H9 (cell line): Measurements from ENCODE around the gene MRPS34. TPM values are rescaled to one million over a fixed set of nuclear protein-coding genes. Genes with fewer than 3 reads are reported as not detected.

Experiments used
- DNase-seq: peaks from one replicate; pipeline ENCODE4 v3.0.0-alpha.2; 2017
- H2AFZ ChIP-seq: one replicate; pipeline ENCODE4 v1.6.1; 2013; ENCODE audit warnings: mild to moderate bottlenecking, low read length, control low read depth, moderate library complexity
- H2AK5ac ChIP-seq: 2 replicates; pipeline ENCODE4 v1.6.1; 2013; ENCODE audit warnings: low read length, control low read depth, mixed read lengths; ENCODE audit not compliant: insufficient read length
- H2BK120ac ChIP-seq: one replicate; pipeline ENCODE4 v1.6.1; 2013; ENCODE audit warnings: low read depth, mild to moderate bottlenecking, low read length, control low read depth, inconsistent platforms; ENCODE audit not compliant: poor library complexity, severe bottlenecking
- H2BK12ac ChIP-seq: 2 replicates; pipeline ENCODE4 v1.6.1; 2013; ENCODE audit warnings: low read length, control low read depth, mixed read lengths, low read depth; ENCODE audit not compliant: insufficient read length
- H2BK15ac ChIP-seq: 2 replicates; pipeline ENCODE4 v1.6.1; 2013; ENCODE audit warnings: low read depth, low read length, control low read depth
- H2BK20ac ChIP-seq: one replicate; pipeline ENCODE4 v1.6.1; 2013; ENCODE audit warnings: low read depth, mild to moderate bottlenecking, low read length, control low read depth, inconsistent platforms; ENCODE audit not compliant: poor library complexity, severe bottlenecking
- H2BK5ac ChIP-seq: 2 replicates; pipeline ENCODE4 v1.6.1; 2013; ENCODE audit warnings: low read length, control low read depth, mixed read lengths; ENCODE audit not compliant: insufficient read length
- H3K14ac ChIP-seq: 2 replicates; pipeline ENCODE4 v1.6.1; 2013; ENCODE audit warnings: low read length, control low read depth; ENCODE audit not compliant: insufficient read depth
- H3K18ac ChIP-seq: 2 replicates; pipeline ENCODE4 v1.6.1; 2013; ENCODE audit warnings: low read depth, mild to moderate bottlenecking, mixed read lengths, low read length, control low read depth; ENCODE audit not compliant: insufficient read length
- H3K23ac ChIP-seq: 2 replicates; pipeline ENCODE4 v1.6.1; 2013; ENCODE audit warnings: low read length, control low read depth, mixed read lengths, low read depth; ENCODE audit not compliant: insufficient read length
- H3K23me2 ChIP-seq: 2 replicates; pipeline ENCODE4 v1.6.1; 2013; ENCODE audit warnings: low read depth, mild to moderate bottlenecking, mixed read lengths, low read length, control low read depth; ENCODE audit not compliant: insufficient read length, poor library complexity, severe bottlenecking
- H3K27ac ChIP-seq: 2 replicates; pipeline ENCODE4 v1.5.1; 2013; ENCODE audit warnings: low read length, control low read depth, mixed read lengths, low read depth; ENCODE audit not compliant: insufficient read length
- H3K27me3 ChIP-seq: 2 replicates; pipeline ENCODE4 v1.6.1; 2013; ENCODE audit warnings: low read length, control low read depth, inconsistent platforms; ENCODE audit not compliant: insufficient read depth
- H3K4ac ChIP-seq: 2 replicates; pipeline ENCODE4 v1.6.1; 2013; ENCODE audit warnings: low read depth, mild to moderate bottlenecking, control low read depth, inconsistent platforms, low read length, moderate library complexity
- H3K4me1 ChIP-seq: 2 replicates; pipeline ENCODE4 v1.6.1; 2013; ENCODE audit warnings: low read length, control low read depth, inconsistent platforms; ENCODE audit not compliant: insufficient read depth
- H3K4me2 ChIP-seq: 2 replicates; pipeline ENCODE4 v1.6.1; 2013; ENCODE audit warnings: low read length, control low read depth, mixed read lengths; ENCODE audit not compliant: insufficient read length, insufficient read depth
- H3K56ac ChIP-seq: 2 replicates; pipeline ENCODE4 v1.6.1; 2013; ENCODE audit warnings: low read depth, mild to moderate bottlenecking, mixed read lengths, low read length, control low read depth; ENCODE audit not compliant: insufficient read length
- H3K79me1 ChIP-seq: 2 replicates; pipeline ENCODE4 v1.6.1; 2013; ENCODE audit warnings: low read depth, mild to moderate bottlenecking, moderate library complexity, low read length, control low read depth, inconsistent platforms; ENCODE audit not compliant: insufficient read depth, poor library complexity, severe bottlenecking
- H3K79me2 ChIP-seq: 2 replicates; pipeline ENCODE4 v1.6.1; 2013; ENCODE audit warnings: low read length, control low read depth, inconsistent platforms; ENCODE audit not compliant: insufficient read depth
- H3K9ac ChIP-seq: 2 replicates; pipeline ENCODE4 v1.6.1; 2013; ENCODE audit warnings: low read length, control low read depth, mixed read lengths; ENCODE audit not compliant: insufficient read length; ENCODE audit errors: extremely low read depth
- H3K9me3 ChIP-seq: one replicate; pipeline ENCODE4 v1.6.1; 2013; ENCODE audit warnings: low read depth, low read length, inconsistent platforms; ENCODE audit not compliant: control insufficient read depth
- H3T11ph ChIP-seq: one replicate; pipeline ENCODE4 v1.6.1; 2013; ENCODE audit warnings: mild to moderate bottlenecking, low read length, control low read depth, inconsistent platforms
- H4K20me1 ChIP-seq: one replicate; pipeline ENCODE4 v1.6.1; 2013; ENCODE audit not compliant: control insufficient read depth, insufficient read length, insufficient read depth
- H4K5ac ChIP-seq: 2 replicates; pipeline ENCODE4 v1.6.1; 2013; ENCODE audit warnings: low read depth, mild to moderate bottlenecking, mixed read lengths, low read length, control low read depth; ENCODE audit not compliant: insufficient read length
- H4K8ac ChIP-seq: replicated peaks from 2 replicates; pipeline ENCODE4 v1.6.1; 2013; ENCODE audit warnings: low read length, control low read depth, mixed read lengths, low read depth; ENCODE audit not compliant: insufficient read length
- H4K91ac ChIP-seq: 2 replicates; pipeline ENCODE4 v1.6.1; 2013; ENCODE audit warnings: low read depth, mild to moderate bottlenecking, moderate library complexity, mixed read lengths, low read length, control low read depth; ENCODE audit not compliant: insufficient read length
- H3K27ac Mint-ChIP-seq, 3 experiments: 2 replicates in 2 of 3; 3 replicates in 1 of 3; pipeline ENCODE4 v1.8.0; 2020 to 2021; ENCODE audit warnings: mixed read lengths in 3 of 3, mild to moderate bottlenecking in 1 of 3, moderate library complexity in 1 of 3
- H3K27me3 Mint-ChIP-seq: 2 replicates; pipeline ENCODE4 v1.8.0; 2021; ENCODE audit warnings: low read depth, mild to moderate bottlenecking, moderate library complexity, mixed read lengths
- H3K36me3 Mint-ChIP-seq, 3 experiments: 2 replicates in 2 of 3; 3 replicates in 1 of 3; pipeline ENCODE4 v1.8.0; 2020 to 2021; ENCODE audit warnings: low read depth in 3 of 3, mixed read lengths in 3 of 3; ENCODE audit not compliant: insufficient read depth in 1 of 3
- H3K4me1 Mint-ChIP-seq, 2 experiments: 2 replicates each; pipeline ENCODE4 v1.8.0; 2020; ENCODE audit warnings: mixed read lengths in 2 of 2
- H3K4me3 Mint-ChIP-seq, 2 experiments: 2 replicates in 1 of 2; 3 replicates in 1 of 2; pipeline ENCODE4 v1.8.0; 2020 to 2021; ENCODE audit warnings: mild to moderate bottlenecking in 2 of 2, mixed read lengths in 2 of 2, moderate library complexity in 1 of 2
- H3K9me3 Mint-ChIP-seq, 2 experiments: 2 replicates in 1 of 2; 3 replicates in 1 of 2; pipeline ENCODE4 v1.8.0; 2020; ENCODE audit warnings: mild to moderate bottlenecking in 2 of 2, mixed read lengths in 2 of 2, moderate library complexity in 1 of 2
- WGBS: extraction: QIAGEN DNeasy Blood & Tissue Kit; methylation state at CpG from one replicate; pipeline ENCODE4 v1.1.7; 2013; ENCODE audit warnings: missing lambda C conversion rate, low lambda C conversion rate, mixed read lengths; ENCODE audit not compliant: insufficient read length; ENCODE audit errors: extremely low coverage; 5-methylcytosine and 5-hydroxymethylcytosine counted together
- total RNA-seq: library from RNA; stranded (reverse); gene quantifications from 2 replicates; pipeline ENCODE4 v1.2.1, GENCODE V29; 2021
- TF ChIP-seq, protein P1 (sequence below): fragments of 200-600 bp; sonication (generic); conservative IDR thresholded peaks from 3 replicates; pipeline ENCODE4 v1.8.0; 2021; ENCODE audit warnings: antibody characterized with exemption, mild to moderate bottlenecking

MRPS34 gene
- total RNA-seq, 1 experiment from 2014 or later = 205 TPM

DNA sequence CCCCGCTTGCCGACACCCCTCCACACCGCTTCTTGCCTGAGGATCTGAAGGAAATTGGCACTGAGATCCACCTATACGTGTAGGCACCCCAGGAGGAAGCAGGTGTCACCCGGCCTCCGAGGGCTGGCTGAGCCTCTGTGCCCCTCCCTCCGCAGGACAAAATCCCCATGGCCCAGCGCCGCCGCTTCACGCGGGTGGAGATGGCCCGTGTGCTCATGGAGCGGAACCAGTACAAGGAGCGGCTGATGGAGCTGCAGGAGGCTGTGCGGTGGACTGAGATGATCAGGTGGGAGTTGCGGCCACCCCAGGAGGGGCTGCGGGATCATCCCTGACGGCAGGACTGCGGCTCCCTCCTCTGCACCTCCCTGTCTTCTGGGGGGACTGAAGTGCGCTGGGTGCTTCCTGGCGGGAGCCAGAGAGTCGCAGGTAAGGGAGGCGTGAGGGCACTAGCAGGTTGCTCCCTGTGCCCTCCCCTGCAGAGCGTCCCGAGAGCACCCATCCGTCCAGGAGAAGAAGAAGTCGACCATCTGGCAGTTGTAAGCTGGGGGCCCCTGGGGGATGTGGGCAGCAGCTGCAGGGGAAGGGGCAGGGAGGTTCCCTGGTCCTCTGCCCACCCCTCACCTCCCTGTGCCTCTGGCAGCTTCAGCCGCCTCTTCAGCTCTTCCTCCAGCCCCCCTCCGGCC lies 10.6 kb downstream of the MRPS34 start:
- no peak overlapping the region for H2AFZ ChIP-seq
- no peak overlapping the region for H2AK5ac ChIP-seq
- DNase-seq = no peak

More for the DNA sequence above, 10.6 kb downstream of the MRPS34 start:
- H3K23me2 ChIP-seq = peaks cover 3% of the 10 kb centered on the region
- no peak overlapping the region for H3T11ph ChIP-seq
- H3K79me1 ChIP-seq = no peaks in the 10 kb centered on the region
- Mint-ChIP-seq H3K9me3 (no peaks in the 10 kb centered on the region), H3K4me1 (no peaks in the 10 kb centered on the region), H3K27ac (no peak overlapping the region; a peak in 1 of 7 replicates), H3K4me3 (no peak overlapping the region; a peak in 1 of 5 replicates), H3K27me3 (no peaks in the 10 kb centered on the region), H3K36me3 (peaks cover 7 to 28% (median 16%) of the 10 kb centered on the region in 3 experiments; a peak in 6 of 7 replicates)
- H4K20me1 ChIP-seq = no peaks in the 10 kb centered on the region
- H3K9me3 ChIP-seq = no peaks in the 10 kb centered on the region
- WGBS = no CpG with 5 or more reads among the region's 30 CpGs
- H3K4me2 ChIP-seq = no peak overlapping the region
- H2BK120ac ChIP-seq = no peak overlapping the region
- H4K5ac ChIP-seq = no peak overlapping the region
- no peak overlapping the region for H3K27ac ChIP-seq
- no peak overlapping the region for H2BK15ac ChIP-seq
- TF ChIP-seq, protein P1, sequence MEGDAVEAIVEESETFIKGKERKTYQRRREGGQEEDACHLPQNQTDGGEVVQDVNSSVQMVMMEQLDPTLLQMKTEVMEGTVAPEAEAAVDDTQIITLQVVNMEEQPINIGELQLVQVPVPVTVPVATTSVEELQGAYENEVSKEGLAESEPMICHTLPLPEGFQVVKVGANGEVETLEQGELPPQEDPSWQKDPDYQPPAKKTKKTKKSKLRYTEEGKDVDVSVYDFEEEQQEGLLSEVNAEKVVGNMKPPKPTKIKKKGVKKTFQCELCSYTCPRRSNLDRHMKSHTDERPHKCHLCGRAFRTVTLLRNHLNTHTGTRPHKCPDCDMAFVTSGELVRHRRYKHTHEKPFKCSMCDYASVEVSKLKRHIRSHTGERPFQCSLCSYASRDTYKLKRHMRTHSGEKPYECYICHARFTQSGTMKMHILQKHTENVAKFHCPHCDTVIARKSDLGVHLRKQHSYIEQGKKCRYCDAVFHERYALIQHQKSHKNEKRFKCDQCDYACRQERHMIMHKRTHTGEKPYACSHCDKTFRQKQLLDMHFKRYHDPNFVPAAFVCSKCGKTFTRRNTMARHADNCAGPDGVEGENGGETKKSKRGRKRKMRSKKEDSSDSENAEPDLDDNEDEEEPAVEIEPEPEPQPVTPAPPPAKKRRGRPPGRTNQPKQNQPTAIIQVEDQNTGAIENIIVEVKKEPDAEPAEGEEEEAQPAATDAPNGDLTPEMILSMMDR = no peak
- H3K27me3 ChIP-seq = no peaks in the 10 kb centered on the region
- H2BK12ac ChIP-seq = no peak overlapping the region
- H3K56ac ChIP-seq = no peak overlapping the region
- H4K8ac ChIP-seq = no peak overlapping the region
- no peaks in the 10 kb centered on the region for H3K4me1 ChIP-seq
- H3K9ac ChIP-seq = no peak overlapping the region
- H3K79me2 ChIP-seq = no peaks in the 10 kb centered on the region
- no peak overlapping the region for H3K23ac ChIP-seq
- no peak overlapping the region for H2BK20ac ChIP-seq
- H3K14ac ChIP-seq = no peak overlapping the region
- no peak overlapping the region for H4K91ac ChIP-seq
- no peak overlapping the region for H2BK5ac ChIP-seq
- H3K4ac ChIP-seq = no peak overlapping the region
- no peak overlapping the region for H3K18ac ChIP-seq
